GM12872 (cell line): ENCODE results near the gene ASB4.

ENCODE experiments used
- TF ChIP-seq, protein P1 (sequence below): IDR thresholded peaks from 3 replicates; pipeline ENCODE4 v1.5.1; 2011; ENCODE audit warnings: low read depth, mild to moderate bottlenecking, low read length, moderate library complexity; ENCODE audit not compliant: insufficient read depth

The ASB4 gene

DNA sequence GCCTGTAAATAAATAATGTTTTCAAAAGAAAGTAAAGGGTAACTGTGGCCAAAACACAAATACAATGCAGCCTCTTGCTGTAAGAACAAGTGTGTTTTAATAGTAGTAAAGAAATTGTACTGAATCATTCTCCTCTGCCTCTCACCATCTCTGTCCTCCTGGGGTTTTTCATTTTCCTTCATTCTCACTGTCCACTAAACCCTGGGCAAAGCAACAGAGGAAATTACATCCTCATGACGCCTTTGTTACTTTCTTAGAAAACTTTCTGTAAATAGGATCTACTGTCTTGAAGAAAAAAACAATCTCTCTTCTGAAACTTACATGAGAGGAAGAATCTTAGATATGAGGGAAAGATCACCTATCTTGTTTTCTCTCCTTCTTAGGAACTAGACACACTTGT lies 54.6 kb downstream of the ASB4 start:
- TF ChIP-seq, protein P1, sequence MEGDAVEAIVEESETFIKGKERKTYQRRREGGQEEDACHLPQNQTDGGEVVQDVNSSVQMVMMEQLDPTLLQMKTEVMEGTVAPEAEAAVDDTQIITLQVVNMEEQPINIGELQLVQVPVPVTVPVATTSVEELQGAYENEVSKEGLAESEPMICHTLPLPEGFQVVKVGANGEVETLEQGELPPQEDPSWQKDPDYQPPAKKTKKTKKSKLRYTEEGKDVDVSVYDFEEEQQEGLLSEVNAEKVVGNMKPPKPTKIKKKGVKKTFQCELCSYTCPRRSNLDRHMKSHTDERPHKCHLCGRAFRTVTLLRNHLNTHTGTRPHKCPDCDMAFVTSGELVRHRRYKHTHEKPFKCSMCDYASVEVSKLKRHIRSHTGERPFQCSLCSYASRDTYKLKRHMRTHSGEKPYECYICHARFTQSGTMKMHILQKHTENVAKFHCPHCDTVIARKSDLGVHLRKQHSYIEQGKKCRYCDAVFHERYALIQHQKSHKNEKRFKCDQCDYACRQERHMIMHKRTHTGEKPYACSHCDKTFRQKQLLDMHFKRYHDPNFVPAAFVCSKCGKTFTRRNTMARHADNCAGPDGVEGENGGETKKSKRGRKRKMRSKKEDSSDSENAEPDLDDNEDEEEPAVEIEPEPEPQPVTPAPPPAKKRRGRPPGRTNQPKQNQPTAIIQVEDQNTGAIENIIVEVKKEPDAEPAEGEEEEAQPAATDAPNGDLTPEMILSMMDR = no peak

GRCh38 chr7:95543312-95543711 lies 57.6 kb downstream of the ASB4 start:
- TF ChIP-seq, protein P1 = no peak

GRCh38 chr7:95544171-95544570 lies 58.4 kb downstream of the ASB4 start:
- TF ChIP-seq, protein P1 = no peak

- TF ChIP-seq, protein P1 = peak; percentile 35; the same call in 1 of the 3 replicates
Observed at GRCh38 chr7:95545007-95545615, 59.4 kb downstream of the ASB4 start.

DNA sequence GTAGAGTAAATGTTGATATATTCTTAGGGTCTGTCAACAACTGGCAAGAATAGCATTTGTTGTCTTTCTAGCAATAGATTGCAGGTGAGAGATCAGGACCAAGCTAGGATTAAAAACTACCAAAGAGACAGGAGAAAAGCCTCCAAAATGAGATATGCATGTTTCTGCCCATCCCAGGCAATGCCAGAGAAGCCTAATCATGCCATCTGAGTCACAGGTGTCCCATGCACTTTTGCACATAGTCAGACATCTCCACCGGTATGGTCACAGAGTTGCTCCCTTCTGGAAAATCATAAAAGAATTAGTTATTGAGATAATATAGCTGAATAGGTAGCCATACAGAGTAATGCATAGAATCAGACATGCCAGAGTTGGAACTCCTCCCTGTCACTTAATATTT lies 59.9 kb downstream of the ASB4 start:
- TF ChIP-seq, protein P1 = no peak

GRCh38 chr7:95546647-95547046 lies 60.9 kb downstream of the ASB4 start:
- TF ChIP-seq, protein P1 = no peak

- TF ChIP-seq, protein P1 = no peak
Observed at GRCh38 chr7:95547361-95548348, 61.9 kb downstream of the ASB4 start.
